GM23248 (cell line): ENCODE results near the gene C1orf174. TPM values are rescaled to one million over a fixed set of nuclear protein-coding genes. Genes with fewer than 3 reads are reported as not detected.
A peak's percentile ranks its signal among the peaks of the same experiment; 100 is the strongest.

Experiments
- DNase-seq: peaks from one replicate; pipeline ENCODE4 v3.0.0-alpha.2; 2015
- H2AFZ ChIP-seq: fragments of 200-600 bp; sonication (generic); 2 replicates; pipeline ENCODE4 v1.6.1; 2016; ENCODE audit warnings: antibody characterized with exemption
- H3F3A ChIP-seq: fragments of 200-600 bp; sonication (generic); 2 replicates; pipeline ENCODE4 v1.6.1; 2016; ENCODE audit warnings: mild to moderate bottlenecking, antibody characterized with exemption, mixed run types; ENCODE audit not compliant: insufficient read depth
- H3K27ac ChIP-seq: fragments of 200-600 bp; sonication (generic); 2 replicates; pipeline ENCODE4 v1.5.1; 2016; ENCODE audit warnings: mild to moderate bottlenecking
- H3K27me3 ChIP-seq: fragments of 200-600 bp; sonication (generic); replicated peaks from 2 replicates; pipeline ENCODE4 v1.6.1; 2016; ENCODE audit warnings: mild to moderate bottlenecking; ENCODE audit not compliant: insufficient read depth
- H3K36me3 ChIP-seq: fragments of 200-600 bp; sonication (generic); 2 replicates; pipeline ENCODE4 v1.6.1; 2016; ENCODE audit warnings: low read depth, mild to moderate bottlenecking
- H3K4me1 ChIP-seq: fragments of 200-600 bp; sonication (generic); 2 replicates; pipeline ENCODE4 v1.6.1; 2016; ENCODE audit warnings: mild to moderate bottlenecking; ENCODE audit not compliant: insufficient read depth
- H3K4me2 ChIP-seq: fragments of 200-600 bp; sonication (generic); one replicate; pipeline ENCODE4 v1.6.1; 2016; ENCODE audit warnings: mild to moderate bottlenecking; ENCODE audit not compliant: unreplicated experiment
- H3K4me3 ChIP-seq: fragments of 200-600 bp; sonication (generic); 2 replicates; pipeline ENCODE4 v1.5.1; 2016; ENCODE audit warnings: mild to moderate bottlenecking
- H3K79me2 ChIP-seq: fragments of 200-600 bp; sonication (generic); 2 replicates; pipeline ENCODE4 v1.6.1; 2016; ENCODE audit warnings: mild to moderate bottlenecking; ENCODE audit not compliant: insufficient read depth
- H3K9ac ChIP-seq: fragments of 200-600 bp; sonication (generic); 2 replicates; pipeline ENCODE4 v1.6.1; 2016; ENCODE audit warnings: mild to moderate bottlenecking
- H3K9me2 ChIP-seq: fragments of 200-600 bp; sonication (generic); 2 replicates; pipeline ENCODE4 v1.6.1; 2016; ENCODE audit warnings: mixed run types, mild to moderate bottlenecking, moderate library complexity; ENCODE audit not compliant: insufficient read depth
- H3K9me3 ChIP-seq: fragments of 200-600 bp; sonication (generic); one replicate; pipeline ENCODE4 v1.6.1; 2017; ENCODE audit warnings: low read depth
- H4K20me1 ChIP-seq: fragments of 200-600 bp; sonication (generic); 2 replicates; pipeline ENCODE4 v1.6.0; 2016; ENCODE audit not compliant: insufficient read depth
- EZH2 ChIP-seq: fragments of 200-600 bp; sonication (generic); IDR thresholded peaks from 2 replicates; pipeline ENCODE4 v1.6.1; 2018; ENCODE audit warnings: antibody characterized with exemption, mild to moderate bottlenecking; ENCODE audit not compliant: insufficient read depth, poor library complexity, severe bottlenecking
- EZH2phosphoT487 ChIP-seq: fragments of 200-600 bp; sonication (generic); IDR thresholded peaks from 2 replicates; pipeline ENCODE4 v1.6.1; 2018; ENCODE audit warnings: antibody characterized with exemption, moderate library complexity, mild to moderate bottlenecking, low read depth; ENCODE audit not compliant: insufficient read depth
- WGBS, 2 experiments: methylation state at CpG; one replicate each; pipeline ENCODE4 v1.1.6; 2015 to 2017; ENCODE audit warnings: low lambda C conversion rate in 2 of 2, low coverage in 1 of 2; ENCODE audit errors: missing lambda C conversion rate in 2 of 2; 5-methylcytosine and 5-hydroxymethylcytosine counted together
- in situ Hi-C: fragments of 300-500 bp; cut with MboI; formaldehyde crosslinking; loops from 2 replicates; pipeline ENCODE4 v1.15.0; 2020
- polyA plus RNA-seq: library from polyadenylated mRNA; unstranded; fragments of >200 nt; fragmentation: Nextera tagmentation; extraction: Ambion mirVana; gene quantifications from 2 replicates; pipeline ENCODE4 v1.2.1, GENCODE V29; 2016
- total RNA-seq: library from RNA; depleted of rRNA; stranded (reverse); fragments of >200 nt; shearing (Covaris generic); gene quantifications from 2 replicates; pipeline ENCODE4 v1.2.3, GENCODE V29; 2014

Gene C1orf174
- total and polyA plus RNA-seq, 2 experiments from 2014 or later = 33.2 to 36.9 TPM

DNA sequence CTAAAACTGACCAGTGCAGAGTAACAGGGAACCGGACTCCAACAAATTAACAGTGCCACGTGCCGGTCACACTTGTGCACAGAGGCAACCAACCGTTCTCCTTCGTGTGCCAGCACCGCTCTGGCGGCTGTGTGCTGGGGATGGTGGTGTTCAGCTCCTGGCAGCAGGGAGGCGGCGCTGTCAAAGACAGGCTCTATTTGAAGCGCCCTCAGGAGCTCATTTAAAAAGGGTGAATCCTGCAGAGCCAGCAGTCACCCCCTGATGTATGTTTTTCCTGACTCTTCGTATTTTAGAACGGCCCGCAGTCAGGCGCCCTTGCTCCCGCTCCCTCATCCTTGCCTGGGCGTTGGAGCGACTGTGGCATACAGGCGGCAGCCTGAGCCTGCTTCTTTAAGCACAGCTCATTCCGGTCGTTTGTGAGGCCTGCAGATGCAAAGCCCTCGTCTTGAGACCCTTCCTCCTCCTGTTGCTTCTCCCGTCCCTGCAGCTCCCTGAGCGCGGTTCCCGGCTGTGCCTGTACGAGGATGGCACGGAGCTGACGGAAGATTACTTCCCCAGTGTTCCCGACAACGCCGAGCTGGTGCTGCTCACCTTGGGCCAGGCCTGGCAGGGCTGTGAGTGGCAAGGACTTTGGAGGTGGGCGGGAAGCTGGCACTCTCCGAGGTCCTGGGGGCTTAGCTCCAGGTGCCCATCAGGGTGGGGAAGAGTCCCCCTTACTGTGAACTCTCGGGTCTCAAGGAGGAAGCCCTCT, 41.7 kb downstream of the C1orf174 start:
- Histone ChIP-seq H3K79me2 (peaks cover 30% of the 10 kb centered on the region), H3K36me3 (no peaks in the 10 kb centered on the region), H3K4me2 (peak overlapping the region; percentile 96), H3F3A (peaks cover 4% of the 10 kb centered on the region; the same call in 1 of the 2 replicates), H3K27me3 (no peaks in the 10 kb centered on the region), H3K4me1 (peaks cover 13% of the 10 kb centered on the region), H3K4me3 (peak overlapping the region; percentile 78), H4K20me1 (no peaks in the 10 kb centered on the region; the same call in 1 of the 2 replicates), H3K9ac (peak overlapping the region; percentile 79; the same call in 1 of the 2 replicates), H3K9me3 (no peaks in the 10 kb centered on the region), H3K27ac (no peak overlapping the region), H2AFZ (peak overlapping the region; percentile 85), H3K9me2 (no peaks in the 10 kb centered on the region)
- in situ Hi-C loops = no loop called here
- TF ChIP-seq EZH2 (no peak), EZH2phosphoT487 (no peak)
- 41 to 42% methylated on average over 33 of the region's 34 CpGs for WGBS, 2 experiments
- peak; percentile 75 for DNase-seq

DNA sequence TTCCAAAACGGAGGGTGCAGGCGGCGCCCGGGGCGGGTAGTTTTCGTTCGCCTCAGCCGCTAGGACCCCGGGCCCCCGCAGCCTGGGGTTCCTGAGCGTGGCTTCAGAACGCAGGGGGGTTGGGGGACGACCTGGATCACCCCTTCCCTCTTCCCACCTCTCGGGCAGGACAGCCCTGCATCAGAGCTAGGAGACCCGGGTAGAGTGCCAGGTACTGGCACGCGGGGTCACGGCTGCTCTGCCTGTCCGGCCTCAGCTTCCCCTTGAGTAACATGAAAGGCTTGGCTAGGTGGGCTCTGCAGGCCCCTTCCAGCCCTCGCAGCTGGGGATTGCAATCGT, 42.3 kb downstream of the C1orf174 start:
- WGBS, 2 experiments = 2 to 3% methylated on average over 19 to 20 of the region's 21 CpGs

DNA sequence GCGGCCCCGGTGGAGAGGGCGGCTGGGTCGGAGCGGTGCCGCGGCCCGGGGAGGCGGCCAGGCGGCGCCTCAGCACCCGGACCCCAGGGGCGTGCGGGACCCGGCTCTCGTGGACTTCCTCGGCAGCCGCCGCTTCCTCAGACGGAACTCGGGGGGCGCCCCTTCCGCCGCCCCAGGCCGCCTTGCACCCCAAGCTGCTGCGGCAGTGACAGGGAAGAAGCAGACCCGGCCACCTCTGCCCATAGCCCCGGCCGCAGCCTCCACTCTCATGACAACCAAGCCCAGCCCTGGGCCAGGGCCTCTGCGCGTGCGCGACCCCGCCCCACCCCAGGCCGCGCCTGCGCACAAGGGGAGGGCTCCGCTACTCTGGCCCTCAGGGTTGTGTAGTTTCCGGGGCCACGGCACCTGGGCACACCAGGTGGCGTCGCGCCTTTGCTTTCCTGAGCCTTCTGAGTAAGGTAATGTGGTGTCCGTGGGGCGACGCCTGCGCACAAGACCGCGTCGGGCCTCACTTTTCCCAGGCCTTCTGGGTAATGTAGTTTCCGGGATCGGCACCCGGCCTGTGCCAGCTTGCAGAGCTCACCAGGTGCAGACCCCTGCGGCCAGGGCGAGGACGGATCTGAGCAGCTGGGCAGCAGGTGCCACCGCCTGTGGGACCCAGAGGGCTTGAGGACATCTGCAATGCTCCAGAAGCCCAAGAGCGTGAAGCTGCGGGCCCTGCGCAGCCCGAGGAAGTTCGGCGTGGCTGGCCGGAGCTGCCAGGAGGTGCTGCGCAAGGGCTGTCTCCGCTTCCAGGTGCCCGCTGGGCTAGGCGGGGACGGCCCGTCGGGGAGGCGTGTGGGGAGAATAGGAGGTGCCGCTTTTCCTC, 42.9 kb downstream of the C1orf174 start, which contains the start of the genes CEP104 and DFFB:
Gene CEP104 (minus strand): TSS at position 289 of the 868 bp plus-strand sequence. CDS start 4,804 bp downstream, outside the sequence.
Gene DFFB (plus strand): TSS at position 554 of the 868 bp plus-strand sequence. CDS start 128 bp downstream, at position 682.
- Histone ChIP-seq H3K4me3 (peak within 1 kb of the TSS; percentile 78), H3K4me2 (peak within 1 kb of the TSS; percentile 96), H2AFZ (peak within 1 kb of the TSS; percentile 85), H3K27me3 (no peaks in the 10 kb centered on the region), H3K27ac (no peak within 1 kb of the TSS), H3K9me2 (no peaks in the 10 kb centered on the region), H3K79me2 (peaks cover 42% of the 10 kb centered on the region), H4K20me1 (no peaks in the 10 kb centered on the region; the same call in 1 of the 2 replicates), H3F3A (peaks cover 4% of the 10 kb centered on the region; the same call in 1 of the 2 replicates), H3K36me3 (no peaks in the 10 kb centered on the region), H3K9me3 (no peaks in the 10 kb centered on the region), H3K9ac (peak within 1 kb of the TSS; percentile 79), H3K4me1 (peaks cover 13% of the 10 kb centered on the region)
- peak; percentile 84 for DNase-seq
- 1 to 2% methylated on average over 42 to 48 of the region's 73 CpGs for WGBS, 2 experiments
- in situ Hi-C loops = no loop called here
- TF ChIP-seq EZH2 = no peak
- no peak for TF ChIP-seq EZH2phosphoT487

More for the DNA sequence above, 42.3 kb downstream of the C1orf174 start:
- no peak for DNase-seq
- Histone ChIP-seq H3K27me3 (no peaks in the 10 kb centered on the region), H3K79me2 (peaks cover 37% of the 10 kb centered on the region), H4K20me1 (no peaks in the 10 kb centered on the region; the same call in 1 of the 2 replicates), H3K9me2 (no peaks in the 10 kb centered on the region), H3K4me1 (peaks cover 13% of the 10 kb centered on the region), H3K4me2 (peak overlapping the region; percentile 96), H3K4me3 (peak overlapping the region; percentile 78), H3K36me3 (no peaks in the 10 kb centered on the region), H2AFZ (peak overlapping the region; percentile 85), H3K9me3 (no peaks in the 10 kb centered on the region), H3K27ac (no peak overlapping the region), H3K9ac (peak overlapping the region; percentile 79), H3F3A (peaks cover 4% of the 10 kb centered on the region; the same call in 1 of the 2 replicates)
- in situ Hi-C loops = no loop called here
- TF ChIP-seq EZH2phosphoT487 (no peak), EZH2 (no peak)
